Stimulated activated CD4-positive, alpha-beta T cell treated with anti-CD3 and anti-CD28 coated beads, Interleukin-4, amount 100 ng/mL, for 1 hour (primary cell): ENCODE data around the gene MAML3.

Experiments
- DNase-seq: peaks from one replicate; pipeline ENCODE4 v3.0.0-alpha.2; 2020

Gene MAML3

DNA sequence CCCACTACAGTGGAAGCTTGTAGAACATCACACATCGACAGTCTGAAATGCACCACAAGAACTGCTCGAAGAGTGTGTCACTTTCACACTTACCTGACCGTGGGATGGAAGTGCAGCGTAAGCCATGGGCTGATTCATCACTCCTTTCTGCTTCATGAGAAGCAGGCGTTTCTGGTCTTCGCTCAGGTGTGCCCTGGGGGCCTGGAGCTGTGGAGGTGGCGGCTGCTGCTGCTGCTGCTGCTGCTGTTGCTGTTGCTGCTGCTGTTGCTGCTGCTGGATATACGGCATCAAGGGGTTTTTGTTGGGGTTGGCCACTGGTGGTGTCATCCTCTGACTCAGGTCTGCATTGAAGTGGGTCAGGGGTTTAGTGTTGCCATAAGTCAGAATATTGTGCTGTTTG, 264.7 kb downstream of the MAML3 start:
- no peak for DNase-seq

DNA sequence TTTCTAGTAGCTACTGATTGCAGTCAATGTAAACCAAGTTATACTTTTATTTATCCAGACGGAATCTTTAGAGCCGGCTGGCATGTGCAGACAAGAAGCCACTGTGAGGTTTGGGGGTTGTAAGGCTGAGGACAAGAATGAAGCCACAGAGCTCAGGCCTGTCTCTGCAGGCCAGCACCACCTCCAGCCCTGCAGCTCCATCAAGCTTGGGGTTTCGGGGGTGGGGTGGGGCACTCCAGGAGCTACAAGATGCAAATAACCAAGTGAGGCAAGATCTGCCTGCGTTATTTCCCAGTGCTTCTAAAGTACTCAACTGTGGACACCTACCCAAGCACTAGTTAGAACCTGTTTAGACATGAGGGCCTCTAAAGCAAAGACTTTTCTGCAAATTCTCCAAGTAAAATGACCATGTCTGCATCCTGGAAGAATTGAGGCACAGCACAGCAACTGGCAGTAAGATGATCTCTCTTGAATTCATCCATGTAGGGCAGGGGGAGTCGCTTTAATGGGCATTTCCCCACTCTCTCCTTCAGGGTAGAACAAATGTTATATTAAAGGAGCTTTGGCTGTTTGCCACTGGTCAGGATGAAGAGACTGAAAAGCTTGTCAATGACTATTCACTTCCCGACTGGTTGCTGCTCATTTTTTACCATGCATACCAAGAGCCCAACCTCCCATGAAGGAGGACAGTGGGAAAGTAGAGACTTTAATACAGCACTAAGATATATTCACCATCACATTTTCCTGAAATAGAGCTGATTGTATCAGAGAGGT, 265.8 kb downstream of the MAML3 start:
- DNase-seq = no peak

DNA sequence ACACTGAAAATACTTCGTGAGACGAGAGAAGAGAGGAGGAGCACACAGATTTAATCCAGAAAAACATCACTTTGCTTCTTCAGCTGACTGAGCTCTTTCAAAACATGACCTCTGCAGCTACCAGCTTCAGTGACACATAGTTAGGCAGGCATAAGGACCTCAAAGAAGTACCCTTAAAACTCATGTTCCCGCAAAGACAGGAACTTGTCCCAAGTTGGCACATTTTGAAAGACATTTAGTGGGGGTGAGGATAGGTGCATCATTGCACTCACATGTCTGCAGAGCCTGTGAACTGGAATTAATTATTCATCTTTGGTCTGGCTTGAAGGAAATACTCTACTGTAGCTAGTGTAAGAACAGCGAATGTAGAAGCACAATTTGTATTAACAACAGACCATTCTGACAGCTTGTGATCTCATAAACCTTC, 266.6 kb downstream of the MAML3 start:
- no peak for DNase-seq

DNA sequence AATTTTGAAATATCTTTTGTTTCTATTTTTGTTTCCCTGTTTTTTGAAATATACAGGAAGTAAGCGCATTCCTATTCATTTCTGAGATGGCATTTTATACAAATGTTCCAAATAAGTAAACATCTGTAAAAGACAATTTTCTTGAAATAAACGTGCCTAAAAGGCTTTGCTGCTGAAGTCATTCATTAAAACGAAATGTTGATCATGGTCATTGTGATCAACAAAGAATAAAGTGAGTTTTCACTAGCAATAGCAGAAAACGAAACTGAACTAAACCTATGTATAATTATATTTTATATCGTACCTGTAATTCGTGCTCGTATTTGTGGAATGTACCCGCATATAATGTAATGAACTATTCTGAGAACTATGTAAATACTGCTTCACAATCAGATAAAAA, 267.2 kb downstream of the MAML3 start:
- DNase-seq = no peak

DNA sequence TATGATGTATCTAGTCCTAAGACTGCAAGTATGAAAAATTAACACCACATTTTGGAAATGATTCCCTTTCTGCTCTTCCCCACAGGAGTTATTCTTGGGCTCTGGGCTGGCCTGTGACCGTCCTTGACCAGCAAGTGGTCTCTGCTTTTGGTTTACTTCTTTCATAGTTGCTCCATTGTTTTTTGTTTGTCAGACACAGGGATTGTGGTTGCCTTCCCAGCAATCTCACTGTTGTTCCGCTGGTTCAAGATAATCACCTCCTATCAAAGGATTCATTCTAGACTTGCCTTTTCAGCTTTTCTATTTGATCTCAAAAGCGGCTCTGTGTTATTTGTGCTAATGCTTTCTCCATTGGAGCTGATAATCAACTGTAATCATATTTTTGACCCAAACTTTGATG, 269.5 kb downstream of the MAML3 start:
- DNase-seq = no peak

DNA sequence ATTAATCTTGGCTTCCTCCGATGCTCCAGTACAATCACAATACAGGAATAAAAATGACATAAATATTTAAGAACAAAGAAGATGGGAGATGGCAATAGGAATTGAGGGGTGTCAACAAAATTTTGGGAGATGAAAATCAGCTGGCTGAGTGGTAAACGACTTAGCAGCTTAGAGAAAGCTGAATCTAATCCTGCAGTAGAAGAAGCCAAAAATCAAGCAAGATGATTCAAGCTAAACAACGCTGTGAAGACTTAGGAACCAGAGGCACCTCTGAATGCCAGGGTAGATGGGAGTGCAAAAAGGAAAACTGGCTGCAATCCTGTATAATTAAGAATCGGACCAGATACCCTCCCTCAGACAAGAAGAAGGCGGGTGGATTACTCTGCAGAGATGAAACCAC, 273.1 kb downstream of the MAML3 start:
- no peak for DNase-seq

DNA sequence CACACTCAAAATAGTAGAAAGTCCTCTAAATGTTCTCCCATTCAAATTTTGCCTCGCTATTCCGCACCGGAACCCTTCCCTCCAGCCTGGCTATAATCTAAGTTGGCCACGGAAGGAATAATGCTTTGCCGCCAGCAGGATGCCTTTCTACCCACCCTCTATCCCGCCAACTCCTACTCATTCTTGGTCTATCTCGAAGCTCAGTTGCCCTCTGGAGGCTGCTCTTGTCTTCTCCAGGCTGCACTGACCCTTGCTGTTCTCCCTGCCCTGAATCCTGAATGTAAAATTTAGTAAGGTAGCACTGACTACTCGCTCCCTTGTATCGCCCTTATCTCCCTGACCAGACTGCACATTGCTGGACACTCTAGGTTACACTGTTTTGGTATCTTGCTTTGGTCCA, 275.9 kb downstream of the MAML3 start:
- no peak for DNase-seq

DNA sequence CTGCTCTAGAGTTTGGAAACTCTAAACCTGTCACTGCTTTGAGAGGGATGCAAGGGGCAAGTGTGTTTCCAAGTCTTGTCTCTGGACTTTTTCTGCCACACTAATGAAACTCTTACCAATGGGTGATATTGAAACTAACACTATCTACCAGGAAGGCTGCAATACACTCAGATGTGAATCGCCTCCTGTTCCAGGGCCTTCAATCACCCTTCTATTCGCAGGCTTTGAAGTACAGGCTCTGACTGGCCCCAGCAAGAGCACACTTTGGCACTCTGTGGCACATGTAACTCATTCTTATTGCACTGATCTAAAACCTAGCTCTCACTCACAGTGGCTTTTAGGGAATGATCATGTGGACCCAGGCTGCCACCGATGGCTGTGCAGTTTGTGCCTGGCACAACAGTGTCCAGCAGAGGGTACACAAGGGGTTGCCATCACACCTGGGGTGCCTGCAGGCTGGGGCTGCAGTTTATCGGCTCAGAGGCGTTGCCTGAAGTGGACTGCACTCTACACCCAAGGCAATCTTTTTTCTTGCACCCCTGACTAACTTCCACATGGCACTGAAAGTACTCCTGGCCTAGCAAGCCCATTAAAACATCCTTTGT, 277.5 kb downstream of the MAML3 start:
- no peak for DNase-seq

DNA sequence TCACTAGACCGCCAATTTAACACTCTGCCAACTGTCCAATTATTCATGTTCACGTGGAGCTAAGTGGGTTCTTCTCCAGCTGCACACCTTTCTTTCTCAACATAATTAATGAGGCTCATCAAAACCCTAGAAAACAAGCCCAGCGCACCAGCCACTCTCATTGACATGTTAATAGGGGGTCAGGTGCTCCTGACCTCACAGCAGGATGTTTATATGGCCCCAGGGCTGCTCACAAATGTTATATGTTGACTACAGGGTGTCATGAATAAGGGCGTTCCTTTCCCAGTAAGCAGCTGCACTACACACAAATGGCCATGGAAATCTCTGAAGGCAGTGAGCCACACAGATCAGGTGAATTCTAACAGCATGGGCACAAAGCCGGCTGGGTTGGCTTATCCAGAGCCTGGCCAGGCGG, 278.6 kb downstream of the MAML3 start:
- no peak for DNase-seq

DNA sequence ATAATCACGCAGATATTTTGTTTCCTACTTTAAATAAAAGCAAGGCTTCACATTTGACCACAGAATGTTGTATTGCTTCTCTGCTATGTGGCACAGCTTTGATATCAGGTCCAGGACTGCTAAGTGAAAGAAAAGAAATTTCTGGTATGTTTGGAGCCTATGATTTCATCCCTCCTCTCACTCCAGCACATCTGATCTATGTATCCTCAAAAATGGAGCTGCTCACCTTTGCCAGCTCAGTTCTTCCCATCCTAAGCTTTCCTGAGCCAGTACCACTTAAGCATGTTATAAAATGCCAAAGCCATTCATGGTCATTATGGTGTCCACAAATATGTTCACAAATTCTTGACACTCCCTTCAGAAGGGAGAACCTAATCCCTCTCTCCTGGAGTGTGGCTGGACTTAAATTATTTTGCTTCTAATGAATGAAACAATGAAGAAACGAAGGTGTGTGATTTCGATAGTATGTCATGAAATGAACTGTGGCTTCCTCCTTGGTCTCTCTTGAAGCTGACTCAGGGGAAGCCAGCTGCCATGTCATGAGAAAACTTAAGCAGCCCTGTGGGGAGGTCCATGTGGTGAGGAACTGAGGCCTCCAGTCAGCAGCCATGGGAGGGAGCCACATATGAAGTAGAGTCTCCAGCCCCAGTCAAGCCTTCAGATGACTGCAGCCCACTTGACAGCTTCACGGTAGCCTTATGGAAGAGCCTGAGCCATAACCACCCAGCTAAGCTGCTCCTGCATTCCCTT, 280.7 kb downstream of the MAML3 start:
- DNase-seq = no peak

DNA sequence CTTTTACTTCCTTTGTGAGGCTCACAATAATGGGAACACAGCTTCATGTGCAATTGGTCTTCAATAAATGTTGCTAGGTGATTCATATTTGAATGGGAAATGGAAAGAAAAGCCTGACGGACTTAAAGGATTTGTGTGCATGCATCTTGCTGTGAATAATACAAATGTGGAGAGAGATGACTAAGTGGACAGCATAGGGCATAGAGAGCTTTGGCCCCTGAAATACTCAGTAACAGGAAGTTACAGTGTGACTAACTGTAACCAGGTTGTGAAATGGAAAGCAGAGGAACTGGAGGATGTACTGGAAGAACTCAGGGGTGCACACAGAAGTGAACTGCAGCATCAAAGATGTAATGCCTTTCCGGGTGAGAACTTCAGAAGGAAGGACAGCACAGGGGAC, 281.7 kb downstream of the MAML3 start:
- no peak for DNase-seq

DNA sequence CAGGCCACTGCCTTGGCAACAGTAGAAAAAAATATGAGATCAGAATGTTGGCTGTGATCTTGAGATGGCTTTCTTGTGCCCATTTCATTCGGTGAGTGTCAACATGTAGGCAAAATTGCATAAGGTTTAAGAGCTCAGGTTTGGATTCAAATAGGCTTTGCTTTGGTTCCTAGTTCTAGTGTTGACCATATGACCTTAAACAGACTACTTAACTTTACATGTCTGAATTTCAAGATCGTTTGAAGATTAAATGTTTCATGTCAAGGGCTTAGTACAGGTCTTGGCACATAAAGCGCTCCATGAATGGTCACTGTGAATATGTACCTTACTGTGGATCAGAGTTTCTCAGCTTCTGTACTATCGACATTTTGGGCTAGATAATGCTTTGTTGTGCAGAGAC, 284.2 kb downstream of the MAML3 start:
- no peak for DNase-seq

DNA sequence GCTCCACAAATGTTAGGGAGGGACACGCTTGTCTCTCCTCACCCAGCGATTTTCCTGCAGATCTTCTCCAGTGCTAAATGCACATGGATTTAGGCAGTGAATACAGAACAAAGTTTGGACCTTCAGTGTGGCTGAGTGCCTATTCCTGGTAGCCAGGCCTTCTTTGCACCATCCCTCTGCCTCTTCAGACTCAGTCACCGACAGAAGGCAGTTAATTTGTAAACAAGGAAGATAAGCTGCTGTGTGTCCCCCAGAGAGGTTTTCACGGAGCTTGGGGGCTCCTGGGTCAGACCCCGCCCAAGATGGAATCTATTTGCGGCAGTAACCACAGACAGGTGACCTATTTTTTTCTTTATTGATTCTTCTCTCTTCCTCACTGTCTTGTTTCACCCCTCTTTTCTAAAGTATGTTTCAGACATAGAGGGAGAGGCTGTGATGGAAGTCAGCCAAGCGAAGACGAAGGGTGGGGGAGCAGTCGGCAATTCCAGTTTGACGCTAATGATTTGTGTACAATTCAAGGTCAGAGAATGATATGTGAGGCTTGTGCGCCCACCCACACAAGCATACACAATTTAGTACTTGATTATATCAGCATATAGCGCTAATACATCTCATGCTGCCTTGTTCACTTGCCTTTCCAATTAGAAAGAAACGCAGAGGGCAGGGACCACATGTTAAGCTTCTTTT, 287.6 kb downstream of the MAML3 start:
- DNase-seq = no peak

DNA sequence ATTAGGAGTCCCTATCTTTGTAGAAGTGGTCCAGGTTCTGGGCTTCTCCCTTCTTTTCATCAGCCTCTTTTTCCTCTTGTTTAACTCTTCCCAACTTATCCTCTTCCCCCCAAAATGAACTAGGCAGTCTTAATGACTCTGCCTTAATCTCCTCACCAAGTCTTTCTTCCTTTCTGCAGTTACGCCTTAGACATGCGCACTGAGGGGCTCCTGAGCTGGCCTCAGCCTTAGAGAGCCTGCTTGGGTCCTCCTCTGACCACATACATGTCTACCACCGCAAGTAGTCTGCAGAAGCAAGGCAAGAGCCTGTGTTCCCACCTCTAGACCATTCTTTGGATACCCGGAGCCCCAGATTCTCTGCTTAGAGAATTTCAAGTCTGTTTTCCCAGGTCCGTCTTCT, 288.4 kb downstream of the MAML3 start:
- no peak for DNase-seq

DNA sequence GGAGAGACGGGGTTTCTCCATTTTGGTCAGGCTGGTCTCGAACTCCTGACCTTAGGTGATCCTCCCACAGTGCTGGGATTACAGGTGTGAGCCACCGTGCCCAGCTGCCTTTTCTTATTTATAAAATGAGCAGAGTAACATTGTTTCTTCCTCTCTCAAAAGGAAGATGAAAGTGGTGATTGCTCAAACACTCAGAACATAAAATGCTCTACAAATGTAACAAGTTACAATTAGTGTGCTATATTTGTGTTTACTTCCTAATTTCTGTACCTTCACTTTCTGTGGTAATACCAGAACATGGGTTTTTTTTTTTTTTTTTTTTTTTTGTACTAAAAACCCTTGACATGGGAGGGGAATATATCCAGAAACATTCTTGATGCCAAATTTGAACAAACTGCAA, 290.5 kb downstream of the MAML3 start:
- DNase-seq = no peak

DNA sequence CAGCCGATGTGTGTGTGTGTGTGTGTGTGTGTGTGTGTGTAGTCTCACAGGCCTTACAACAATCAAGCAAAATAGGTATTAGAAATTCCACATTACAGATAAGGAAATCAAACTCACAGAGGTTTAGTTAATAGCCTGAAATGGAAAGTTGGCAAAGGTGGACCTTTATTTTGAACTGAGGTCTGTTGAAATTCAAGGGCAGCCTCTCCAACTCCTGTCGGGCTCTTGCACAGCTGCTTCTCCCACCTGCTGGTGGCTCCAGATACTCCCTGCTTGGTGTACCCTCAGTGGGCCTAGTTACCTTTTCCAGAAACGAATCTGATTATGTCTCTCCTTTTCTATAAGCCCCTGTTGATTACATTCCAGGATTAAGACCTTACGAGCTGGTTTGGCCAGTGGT, 292.5 kb downstream of the MAML3 start:
- no peak for DNase-seq

DNA sequence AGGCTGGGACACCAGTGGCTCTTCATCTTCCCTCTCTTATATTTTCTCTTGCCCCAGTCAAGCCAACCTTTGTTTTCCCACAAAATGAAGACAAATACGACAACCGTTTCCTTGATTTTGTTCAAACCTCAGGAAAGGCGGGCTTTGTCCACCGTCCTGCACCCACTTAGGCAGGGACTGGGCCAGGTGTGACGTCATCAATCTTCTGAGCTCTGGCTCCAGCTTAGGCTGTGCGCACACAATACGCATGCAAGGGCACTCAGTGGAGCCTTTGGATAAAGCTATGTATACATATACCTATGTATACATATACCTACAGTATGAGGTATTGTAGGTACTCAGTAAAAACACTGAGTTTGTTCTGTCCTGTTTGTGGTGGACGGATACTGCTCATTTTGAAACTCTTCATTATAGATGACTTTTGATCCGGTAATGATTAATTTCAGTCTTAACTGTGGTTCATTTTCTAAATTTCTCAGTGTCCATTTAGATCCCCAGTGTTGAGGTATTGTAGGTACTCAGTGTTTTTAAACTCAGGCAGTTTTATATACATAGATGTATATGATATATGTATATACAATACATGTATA, 293.5 kb downstream of the MAML3 start:
- no peak for DNase-seq

DNA sequence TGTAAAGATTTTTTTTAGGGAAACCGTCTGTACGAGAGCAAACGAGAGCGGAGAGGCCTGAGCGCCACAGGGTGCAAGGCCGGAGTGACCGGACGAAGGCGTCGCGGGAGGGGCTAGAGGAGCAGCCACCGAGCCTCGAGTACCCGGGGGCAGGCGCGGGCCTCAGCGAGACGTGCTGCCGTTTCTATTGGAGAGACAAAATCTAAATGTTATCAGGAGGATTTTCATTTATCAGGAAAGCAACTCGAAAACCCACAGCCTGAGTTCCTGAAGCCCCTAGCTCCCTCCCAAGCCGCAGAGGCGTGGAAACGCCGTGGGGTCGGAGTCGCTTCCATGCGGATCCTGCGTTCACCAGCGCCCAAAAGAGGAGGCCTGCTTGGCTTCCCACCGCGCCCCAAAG, 294.1 kb downstream of the MAML3 start:
- no peak for DNase-seq

DNA sequence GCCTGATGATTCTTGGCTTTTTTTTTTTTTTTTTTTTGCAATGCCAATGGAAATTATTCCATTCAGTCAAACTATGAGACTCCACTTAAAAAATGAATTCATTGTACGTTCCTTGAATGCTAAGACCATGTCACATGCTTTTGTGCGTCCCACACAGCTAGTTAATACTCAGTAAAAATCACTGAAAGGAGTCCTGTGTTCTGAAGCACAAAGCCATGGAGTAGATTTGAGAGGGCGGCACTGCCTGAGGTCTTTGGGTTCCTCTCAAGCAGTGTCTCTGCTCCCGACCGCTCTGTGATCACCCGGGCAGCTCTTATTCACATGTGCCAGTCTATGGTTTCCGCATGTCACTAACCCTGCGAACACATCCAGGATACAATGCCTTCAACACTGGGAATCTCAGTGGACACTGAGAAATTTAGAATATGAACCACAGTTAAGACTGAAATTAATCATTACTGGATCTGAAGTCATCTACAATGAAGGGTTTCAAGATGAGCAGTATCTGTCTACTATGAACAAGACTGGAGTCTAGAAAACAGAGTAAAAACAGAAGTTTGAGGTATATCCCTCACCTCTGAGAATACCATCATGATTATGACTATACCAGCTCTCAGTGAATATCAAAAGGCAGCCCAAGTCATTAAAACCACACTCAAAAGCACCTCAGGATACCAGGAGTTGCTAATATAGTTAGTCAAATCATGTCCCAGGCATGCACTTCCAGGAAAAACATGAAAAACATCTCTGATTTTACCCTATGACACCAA, 295.4 kb downstream of the MAML3 start:
- DNase-seq = no peak

DNA sequence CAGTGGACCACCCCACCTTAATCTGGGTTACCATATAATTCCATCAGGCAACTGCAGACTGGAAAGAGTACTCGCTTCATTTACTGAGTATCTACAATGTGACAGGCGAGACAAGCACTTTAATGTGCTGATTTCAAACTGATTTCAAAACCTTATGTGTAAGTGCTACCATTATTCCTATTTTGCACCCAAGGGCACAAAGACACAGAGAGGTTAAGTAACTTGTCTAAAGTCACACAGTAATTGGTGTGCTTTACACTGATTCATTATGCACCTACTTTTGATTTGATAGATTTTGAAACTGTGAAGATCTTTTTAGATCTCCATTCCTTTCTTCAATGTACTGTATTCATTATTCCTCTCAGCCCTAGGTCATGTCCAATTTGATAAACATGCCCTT, 296.0 kb downstream of the MAML3 start:
- no peak for DNase-seq

DNA sequence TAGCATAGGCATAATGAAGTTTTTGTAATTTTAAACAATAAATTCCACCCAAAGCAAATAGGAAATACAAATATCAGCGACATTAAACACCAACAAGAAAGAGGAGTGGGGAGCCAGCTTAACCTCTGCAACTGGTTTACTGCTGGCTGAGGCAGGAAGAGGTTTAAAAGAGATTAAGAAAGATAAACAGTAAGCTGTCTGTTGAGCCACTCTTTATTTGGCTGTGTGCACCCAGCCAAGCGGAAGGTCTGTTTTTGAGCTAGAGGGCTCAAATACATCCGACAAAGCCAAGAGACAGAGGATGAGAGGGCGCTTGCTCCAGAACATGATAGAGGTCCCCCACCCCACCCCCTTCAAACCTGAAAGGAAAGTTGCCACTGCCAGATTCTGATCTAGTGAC, 297.0 kb downstream of the MAML3 start:
- DNase-seq = no peak

DNA sequence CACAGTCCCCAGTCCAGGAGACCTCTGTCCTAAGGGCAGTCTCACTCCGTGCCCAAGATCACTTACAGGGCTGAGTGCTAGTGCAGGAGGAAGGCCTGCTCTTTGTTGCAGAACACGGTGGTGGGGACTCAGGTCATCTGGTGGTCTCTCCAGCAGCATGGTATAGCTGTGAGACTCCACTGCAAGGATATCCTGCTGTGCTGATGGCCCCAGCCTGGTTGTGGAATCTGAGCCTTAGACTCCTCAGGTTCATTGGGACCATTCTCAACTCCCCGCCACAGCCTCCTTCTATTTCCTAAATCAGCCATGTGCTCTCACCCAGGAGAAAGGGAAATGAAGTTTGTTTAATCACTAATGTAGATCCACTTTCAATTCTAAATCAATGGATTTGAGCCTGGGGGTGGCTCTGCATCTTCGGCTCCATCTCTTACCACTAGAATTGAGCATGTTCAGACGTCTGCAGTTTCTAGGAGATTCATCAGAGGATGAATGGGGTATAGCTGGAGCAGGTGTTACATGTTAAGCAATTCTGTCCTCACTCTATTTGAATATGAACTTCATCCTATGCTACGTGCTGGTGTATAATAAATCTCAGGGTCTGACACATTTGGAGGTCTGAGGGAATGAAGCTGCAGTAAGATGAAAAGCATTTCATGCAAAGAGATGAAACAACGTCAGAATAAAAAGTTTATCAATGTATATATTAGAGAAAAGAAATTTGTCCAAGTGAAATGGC, 299.1 kb downstream of the MAML3 start:
- no peak for DNase-seq
